Esophagus muscularis mucosa (tissue), 3 donors: Measurements from ENCODE around the gene UBE2L6.

Experiments used
- CTCF ChIP-seq, 3 experiments: fragments of 200-600 bp in 2 of 3; fragments of 450-650 bp in 1 of 3; sonication (generic) in 2 of 3; IDR thresholded peaks; one replicate each; pipeline ENCODE4 v1.5.1; 2017 to 2019; ENCODE audit warnings: antibody characterized with exemption in 3 of 3, mild to moderate bottlenecking in 2 of 3, moderate library complexity in 1 of 3
- POLR2A ChIP-seq: fragments of 450-650 bp; IDR thresholded peaks from one replicate; pipeline ENCODE4 v1.6.1; 2017; ENCODE audit warnings: antibody characterized with exemption, moderate library complexity, mild to moderate bottlenecking, low read depth
- POLR2AphosphoS5 ChIP-seq, 2 donors: sonication (generic); formaldehyde crosslinking; IDR thresholded peaks; one replicate each; pipeline ENCODE4 v1.6.1; 2017; ENCODE audit warnings: antibody characterized with exemption in 2 of 2

GRCh38 chr11:57542582-57542981, 24.9 kb downstream of the UBE2L6 start:
- TF ChIP-seq CTCF (IDR thresholded peaks at IDR 0.05) = no peak
- TF ChIP-seq POLR2A = no peak
- no peak for TF ChIP-seq POLR2AphosphoS5 (IDR thresholded peaks at IDR 0.05)
